PC-3 (cell line): Measurements from ENCODE around the gene SH3PXD2B.

Experiments
- CTCF ChIP-seq: fragments of 300-600 bp; sonication (generic); conservative IDR thresholded peaks from 2 replicates; pipeline ENCODE4 v1.5.1; 2017; ENCODE audit warnings: antibody characterized with exemption, low read depth, mild to moderate bottlenecking, low read length
- EZH2 ChIP-seq: fragments of 300-600 bp; sonication (generic); IDR thresholded peaks from one replicate; pipeline ENCODE4 v1.6.1; 2017; ENCODE audit warnings: antibody characterized with exemption, mild to moderate bottlenecking, low read length; ENCODE audit not compliant: unreplicated experiment
- EZH2phosphoT487 ChIP-seq: fragments of 300-600 bp; sonication (generic); IDR thresholded peaks from 2 replicates; pipeline ENCODE4 v1.6.1; 2018; ENCODE audit warnings: mild to moderate bottlenecking, antibody characterized with exemption, low read length, borderline replicate concordance

GRCh38 chr5:172412724-172413286, 41.5 kb downstream of the SH3PXD2B start:
- TF ChIP-seq CTCF, result no peak
- TF ChIP-seq EZH2, result no peak
- TF ChIP-seq EZH2phosphoT487, result no peak
